GM12891 (cell line): ENCODE results near the gene ARL17B.
"Not testable (repeated sequence)": the region's sequence is repeated elsewhere in the genome, so short reads cannot be mapped to it uniquely, and the experiment has no call there.

ENCODE experiments used
- PAX5 ChIP-seq: IDR thresholded peaks from 2 replicates; pipeline ENCODE4 v1.6.1; 2011; ENCODE audit warnings: low read length, moderate library complexity, mild to moderate bottlenecking; ENCODE audit not compliant: insufficient read depth, severe bottlenecking
- POLR2A ChIP-seq: IDR thresholded peaks from 2 replicates; pipeline ENCODE4 v1.6.1; 2011; ENCODE audit warnings: low read depth, low read length, control low read depth
- TAF1 ChIP-seq: IDR thresholded peaks from 2 replicates; pipeline ENCODE4 v1.6.1; 2011; ENCODE audit warnings: low read depth, low read length, control low read depth

GRCh38 chr17:46367520-46367919 is 6.0 kb upstream of the ARL17B start:
- not testable (repeated sequence) for TF ChIP-seq POLR2A, TAF1, PAX5
